T-helper 1 cell treated with Interleukin-12 subunit alpha and Interleukin-12 subunit beta and Interleukin-4 antibody, amounts not matched to agents 30 μg/mL and 1 μg/mL, for 36 hours (primary cell): Measurements from ENCODE around the gene TMEM11.

Source experiments
- H3K27ac Mint-ChIP-seq: one replicate; pipeline ENCODE4 v1.8.0; 2021; ENCODE audit warnings: mild to moderate bottlenecking, mixed read lengths
- H3K27me3 Mint-ChIP-seq: one replicate; pipeline ENCODE4 v1.8.0; 2021; ENCODE audit warnings: low read depth, mixed read lengths
- H3K36me3 Mint-ChIP-seq: one replicate; pipeline ENCODE4 v1.8.0; 2021; ENCODE audit warnings: low read depth, mixed read lengths
- H3K4me1 Mint-ChIP-seq: one replicate; pipeline ENCODE4 v1.8.0; 2021; ENCODE audit warnings: low read depth, mixed read lengths
- H3K4me3 Mint-ChIP-seq: one replicate; pipeline ENCODE4 v1.8.0; 2021; ENCODE audit warnings: mild to moderate bottlenecking, moderate library complexity, mixed read lengths
- H3K9me3 Mint-ChIP-seq: one replicate; pipeline ENCODE4 v1.8.0; 2021; ENCODE audit warnings: mixed read lengths

Gene TMEM11

GRCh38 chr17:21171970-21172510, 41.9 kb downstream of the TMEM11 start:
- Mint-ChIP-seq H3K27ac (no peak overlapping the region), H3K9me3 (no peaks in the 10 kb centered on the region), H3K4me1 (peaks cover 13% of the 10 kb centered on the region), H3K36me3 (peaks cover 10% of the 10 kb centered on the region), H3K27me3 (no peaks in the 10 kb centered on the region), H3K4me3 (no peak overlapping the region)

GRCh38 chr17:21171309-21171922, 42.5 kb downstream of the TMEM11 start:
- peaks cover 13% of the 10 kb centered on the region for H3K4me1 Mint-ChIP-seq
- peaks cover 10% of the 10 kb centered on the region for H3K36me3 Mint-ChIP-seq
- H3K4me3 Mint-ChIP-seq = no peak overlapping the region
- H3K27me3 Mint-ChIP-seq = no peaks in the 10 kb centered on the region
- peak overlapping the region; percentile 11 for H3K27ac Mint-ChIP-seq
- H3K9me3 Mint-ChIP-seq = no peaks in the 10 kb centered on the region

GRCh38 chr17:21170809-21171208, 43.2 kb downstream of the TMEM11 start:
- Mint-ChIP-seq H3K27ac (peak overlapping the region; percentile 2), H3K27me3 (no peaks in the 10 kb centered on the region), H3K9me3 (no peaks in the 10 kb centered on the region), H3K4me1 (peaks cover 13% of the 10 kb centered on the region), H3K36me3 (peaks cover 10% of the 10 kb centered on the region), H3K4me3 (no peak overlapping the region)

- Mint-ChIP-seq H3K4me3 (no peak overlapping the region), H3K36me3 (peaks cover 10% of the 10 kb centered on the region), H3K9me3 (no peaks in the 10 kb centered on the region), H3K4me1 (peaks cover 13% of the 10 kb centered on the region), H3K27me3 (no peaks in the 10 kb centered on the region), H3K27ac (no peak overlapping the region)
Observed at GRCh38 chr17:21169496-21169895, 44.5 kb downstream of the TMEM11 start.

- Mint-ChIP-seq H3K36me3 (peaks cover 6% of the 10 kb centered on the region), H3K9me3 (no peaks in the 10 kb centered on the region), H3K27ac (no peak overlapping the region), H3K27me3 (no peaks in the 10 kb centered on the region), H3K4me3 (no peak overlapping the region), H3K4me1 (peaks cover 13% of the 10 kb centered on the region)
Observed at GRCh38 chr17:21168555-21168865, 45.5 kb downstream of the TMEM11 start.

- Mint-ChIP-seq H3K4me1 (peaks cover 14% of the 10 kb centered on the region), H3K27me3 (no peaks in the 10 kb centered on the region), H3K36me3 (no peaks in the 10 kb centered on the region), H3K9me3 (no peaks in the 10 kb centered on the region), H3K4me3 (no peak overlapping the region), H3K27ac (no peak overlapping the region)
Observed at GRCh38 chr17:21167303-21167702, 46.7 kb downstream of the TMEM11 start.

GRCh38 chr17:21166595-21167210, 47.3 kb downstream of the TMEM11 start:
- Mint-ChIP-seq H3K4me1 (peaks cover 11% of the 10 kb centered on the region), H3K36me3 (no peaks in the 10 kb centered on the region), H3K27ac (no peak overlapping the region), H3K27me3 (no peaks in the 10 kb centered on the region), H3K9me3 (no peaks in the 10 kb centered on the region), H3K4me3 (no peak overlapping the region)

- H3K4me3 Mint-ChIP-seq = no peak overlapping the region
- no peaks in the 10 kb centered on the region for H3K9me3 Mint-ChIP-seq
- peaks cover 6% of the 10 kb centered on the region for H3K4me1 Mint-ChIP-seq
- no peak overlapping the region for H3K27ac Mint-ChIP-seq
- no peaks in the 10 kb centered on the region for H3K36me3 Mint-ChIP-seq
- no peaks in the 10 kb centered on the region for H3K27me3 Mint-ChIP-seq
Observed at GRCh38 chr17:21165922-21166594, 47.9 kb downstream of the TMEM11 start.

GRCh38 chr17:21164620-21165019, 49.3 kb downstream of the TMEM11 start:
- H3K4me1 Mint-ChIP-seq = peaks cover 2% of the 10 kb centered on the region
- no peaks in the 10 kb centered on the region for H3K27me3 Mint-ChIP-seq
- H3K4me3 Mint-ChIP-seq = no peak overlapping the region
- no peaks in the 10 kb centered on the region for H3K36me3 Mint-ChIP-seq
- no peak overlapping the region for H3K27ac Mint-ChIP-seq
- H3K9me3 Mint-ChIP-seq = no peaks in the 10 kb centered on the region

GRCh38 chr17:21164216-21164615, 49.7 kb downstream of the TMEM11 start:
- H3K27ac Mint-ChIP-seq = no peak overlapping the region
- H3K4me3 Mint-ChIP-seq = no peak overlapping the region
- no peaks in the 10 kb centered on the region for H3K27me3 Mint-ChIP-seq
- peaks cover 2% of the 10 kb centered on the region for H3K4me1 Mint-ChIP-seq
- H3K9me3 Mint-ChIP-seq = no peaks in the 10 kb centered on the region
- no peaks in the 10 kb centered on the region for H3K36me3 Mint-ChIP-seq

- no peaks in the 10 kb centered on the region for H3K9me3 Mint-ChIP-seq
- peaks cover 2% of the 10 kb centered on the region for H3K4me1 Mint-ChIP-seq
- no peaks in the 10 kb centered on the region for H3K36me3 Mint-ChIP-seq
- no peak overlapping the region for H3K4me3 Mint-ChIP-seq
- no peak overlapping the region for H3K27ac Mint-ChIP-seq
- no peaks in the 10 kb centered on the region for H3K27me3 Mint-ChIP-seq
Observed at GRCh38 chr17:21163101-21163500, 50.9 kb downstream of the TMEM11 start.

GRCh38 chr17:21162394-21162775, 51.6 kb downstream of the TMEM11 start:
- H3K27ac Mint-ChIP-seq = no peak overlapping the region
- no peaks in the 10 kb centered on the region for H3K27me3 Mint-ChIP-seq
- no peaks in the 10 kb centered on the region for H3K9me3 Mint-ChIP-seq
- peaks cover 2% of the 10 kb centered on the region for H3K4me1 Mint-ChIP-seq
- no peaks in the 10 kb centered on the region for H3K36me3 Mint-ChIP-seq
- H3K4me3 Mint-ChIP-seq = no peak overlapping the region

- Mint-ChIP-seq H3K27ac (no peak overlapping the region), H3K36me3 (no peaks in the 10 kb centered on the region), H3K4me1 (peaks cover 2% of the 10 kb centered on the region), H3K9me3 (no peaks in the 10 kb centered on the region), H3K4me3 (no peak overlapping the region), H3K27me3 (no peaks in the 10 kb centered on the region)
Observed at GRCh38 chr17:21161498-21162393, 52.2 kb downstream of the TMEM11 start.

GRCh38 chr17:21160401-21160800, 53.6 kb downstream of the TMEM11 start:
- Mint-ChIP-seq H3K27ac (no peak overlapping the region), H3K9me3 (peaks cover 6% of the 10 kb centered on the region), H3K27me3 (no peaks in the 10 kb centered on the region), H3K4me3 (no peak overlapping the region), H3K4me1 (peaks cover 2% of the 10 kb centered on the region), H3K36me3 (peaks cover 3% of the 10 kb centered on the region)
